Stimulated activated CD8-positive, alpha-beta memory T cell treated with anti-CD3 and anti-CD28 coated beads, Interleukin-7, amount 100 ng/mL, for 24 hours (primary cell): ENCODE results near the gene CD53.
"Not testable (repeated sequence)": the region's sequence is repeated elsewhere in the genome, so short reads cannot be mapped to it uniquely, and the experiment has no call there.

Source experiments
- DNase-seq: peaks from one replicate; pipeline ENCODE4 v3.0.0-alpha.2; 2020; ENCODE audit warnings: low read depth

CD53 gene

GRCh38 chr1:110916669-110917306 lies 43.8 kb downstream of the CD53 start:
- no peak for DNase-seq

- no peak for DNase-seq
Measured at GRCh38 chr1:110918016-110918415, 45.1 kb downstream of the CD53 start.

GRCh38 chr1:110921953-110922352 lies 49.0 kb downstream of the CD53 start:
- no peak for DNase-seq

GRCh38 chr1:110927484-110928075 lies 54.6 kb downstream of the CD53 start:
- no peak for DNase-seq

GRCh38 chr1:110928191-110928590 lies 55.2 kb downstream of the CD53 start:
- no peak for DNase-seq

- DNase-seq: no peak
Measured at GRCh38 chr1:110928904-110929303, 56.0 kb downstream of the CD53 start.

GRCh38 chr1:110931097-110931496 lies 58.1 kb downstream of the CD53 start:
- DNase-seq: not testable (repeated sequence)

- no peak for DNase-seq
Measured at GRCh38 chr1:110936567-110936966, 63.6 kb downstream of the CD53 start.

GRCh38 chr1:110944806-110945205 lies 71.9 kb downstream of the CD53 start:
- no peak for DNase-seq

GRCh38 chr1:110945626-110946025 lies 72.7 kb downstream of the CD53 start:
- no peak for DNase-seq

- no peak for DNase-seq
Measured at GRCh38 chr1:110948038-110948810, 75.3 kb downstream of the CD53 start.
